GM23338 (cell line): ENCODE results near the gene SLC44A1.

Experiments
- CTCF ChIP-seq, 2 experiments: fragments of 200-600 bp in 1 of 2; sonication (generic) in 1 of 2; conservative IDR thresholded peaks; 2 replicates each; pipeline versions ENCODE4 v1.5.1 to v1.6.1; 2016 to 2017; ENCODE audit warnings: antibody characterized with exemption in 2 of 2, low read depth in 2 of 2, mild to moderate bottlenecking in 2 of 2, moderate library complexity in 1 of 2
- ETS1 ChIP-seq: IDR thresholded peaks from 2 replicates; pipeline ENCODE4 v1.6.1; 2016; ENCODE audit warnings: antibody characterized with exemption
- EZH2 ChIP-seq: fragments of 200-600 bp; sonication (generic); IDR thresholded peaks from one replicate; pipeline ENCODE4 v1.8.0; 2017; ENCODE audit warnings: antibody characterized with exemption, mild to moderate bottlenecking, low read depth; ENCODE audit not compliant: unreplicated experiment
- EZH2phosphoT487 ChIP-seq: fragments of 200-600 bp; sonication (generic); IDR thresholded peaks from one replicate; pipeline ENCODE4 v1.8.1; 2018; ENCODE audit warnings: antibody characterized with exemption; ENCODE audit not compliant: unreplicated experiment
- JUNB ChIP-seq: IDR thresholded peaks from one replicate; pipeline ENCODE4 v1.6.1; 2016; ENCODE audit warnings: antibody characterized with exemption; ENCODE audit not compliant: unreplicated experiment
- POLR2AphosphoS5 ChIP-seq: IDR thresholded peaks from 2 replicates; pipeline ENCODE4 v1.6.1; 2016; ENCODE audit warnings: antibody characterized with exemption, low read depth
- TF ChIP-seq, protein P1 (sequence below): fragments of 250-450 bp; sonication (Bioruptor Pico); IDR thresholded peaks from 2 replicates; pipeline ENCODE4 v1.5.0; 2020; ENCODE audit warnings: mild to moderate bottlenecking, moderate library complexity

DNA sequence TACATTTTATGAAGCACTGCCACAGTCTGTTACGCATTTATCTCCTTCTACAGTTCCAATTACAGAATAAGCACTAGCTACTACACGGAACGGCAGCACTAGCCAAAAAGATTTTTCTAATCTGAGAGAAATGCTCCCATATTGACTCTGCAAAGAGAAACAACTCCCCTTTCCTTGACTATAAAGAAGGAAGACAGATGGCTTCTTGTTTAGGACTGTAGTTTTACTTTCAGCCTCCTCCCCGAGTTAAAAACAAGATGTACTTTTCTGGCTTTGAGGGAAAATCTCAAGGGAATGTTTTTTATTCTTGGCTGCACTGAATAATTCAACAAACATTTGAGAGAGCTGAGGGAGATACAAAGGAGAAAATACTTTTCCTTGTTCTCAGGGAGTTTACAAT lies 1.9 kb upstream of the SLC44A1 start:
- no peak for TF ChIP-seq POLR2AphosphoS5
- no peak for TF ChIP-seq EZH2
- TF ChIP-seq EZH2phosphoT487, result no peak
- no peak for TF ChIP-seq CTCF (conservative IDR thresholded peaks at IDR 0.05; ENCODE audit: low read depth in 2 of 2)
- TF ChIP-seq JUNB, result no peak
- TF ChIP-seq ETS1, result no peak
- TF ChIP-seq, protein P1, sequence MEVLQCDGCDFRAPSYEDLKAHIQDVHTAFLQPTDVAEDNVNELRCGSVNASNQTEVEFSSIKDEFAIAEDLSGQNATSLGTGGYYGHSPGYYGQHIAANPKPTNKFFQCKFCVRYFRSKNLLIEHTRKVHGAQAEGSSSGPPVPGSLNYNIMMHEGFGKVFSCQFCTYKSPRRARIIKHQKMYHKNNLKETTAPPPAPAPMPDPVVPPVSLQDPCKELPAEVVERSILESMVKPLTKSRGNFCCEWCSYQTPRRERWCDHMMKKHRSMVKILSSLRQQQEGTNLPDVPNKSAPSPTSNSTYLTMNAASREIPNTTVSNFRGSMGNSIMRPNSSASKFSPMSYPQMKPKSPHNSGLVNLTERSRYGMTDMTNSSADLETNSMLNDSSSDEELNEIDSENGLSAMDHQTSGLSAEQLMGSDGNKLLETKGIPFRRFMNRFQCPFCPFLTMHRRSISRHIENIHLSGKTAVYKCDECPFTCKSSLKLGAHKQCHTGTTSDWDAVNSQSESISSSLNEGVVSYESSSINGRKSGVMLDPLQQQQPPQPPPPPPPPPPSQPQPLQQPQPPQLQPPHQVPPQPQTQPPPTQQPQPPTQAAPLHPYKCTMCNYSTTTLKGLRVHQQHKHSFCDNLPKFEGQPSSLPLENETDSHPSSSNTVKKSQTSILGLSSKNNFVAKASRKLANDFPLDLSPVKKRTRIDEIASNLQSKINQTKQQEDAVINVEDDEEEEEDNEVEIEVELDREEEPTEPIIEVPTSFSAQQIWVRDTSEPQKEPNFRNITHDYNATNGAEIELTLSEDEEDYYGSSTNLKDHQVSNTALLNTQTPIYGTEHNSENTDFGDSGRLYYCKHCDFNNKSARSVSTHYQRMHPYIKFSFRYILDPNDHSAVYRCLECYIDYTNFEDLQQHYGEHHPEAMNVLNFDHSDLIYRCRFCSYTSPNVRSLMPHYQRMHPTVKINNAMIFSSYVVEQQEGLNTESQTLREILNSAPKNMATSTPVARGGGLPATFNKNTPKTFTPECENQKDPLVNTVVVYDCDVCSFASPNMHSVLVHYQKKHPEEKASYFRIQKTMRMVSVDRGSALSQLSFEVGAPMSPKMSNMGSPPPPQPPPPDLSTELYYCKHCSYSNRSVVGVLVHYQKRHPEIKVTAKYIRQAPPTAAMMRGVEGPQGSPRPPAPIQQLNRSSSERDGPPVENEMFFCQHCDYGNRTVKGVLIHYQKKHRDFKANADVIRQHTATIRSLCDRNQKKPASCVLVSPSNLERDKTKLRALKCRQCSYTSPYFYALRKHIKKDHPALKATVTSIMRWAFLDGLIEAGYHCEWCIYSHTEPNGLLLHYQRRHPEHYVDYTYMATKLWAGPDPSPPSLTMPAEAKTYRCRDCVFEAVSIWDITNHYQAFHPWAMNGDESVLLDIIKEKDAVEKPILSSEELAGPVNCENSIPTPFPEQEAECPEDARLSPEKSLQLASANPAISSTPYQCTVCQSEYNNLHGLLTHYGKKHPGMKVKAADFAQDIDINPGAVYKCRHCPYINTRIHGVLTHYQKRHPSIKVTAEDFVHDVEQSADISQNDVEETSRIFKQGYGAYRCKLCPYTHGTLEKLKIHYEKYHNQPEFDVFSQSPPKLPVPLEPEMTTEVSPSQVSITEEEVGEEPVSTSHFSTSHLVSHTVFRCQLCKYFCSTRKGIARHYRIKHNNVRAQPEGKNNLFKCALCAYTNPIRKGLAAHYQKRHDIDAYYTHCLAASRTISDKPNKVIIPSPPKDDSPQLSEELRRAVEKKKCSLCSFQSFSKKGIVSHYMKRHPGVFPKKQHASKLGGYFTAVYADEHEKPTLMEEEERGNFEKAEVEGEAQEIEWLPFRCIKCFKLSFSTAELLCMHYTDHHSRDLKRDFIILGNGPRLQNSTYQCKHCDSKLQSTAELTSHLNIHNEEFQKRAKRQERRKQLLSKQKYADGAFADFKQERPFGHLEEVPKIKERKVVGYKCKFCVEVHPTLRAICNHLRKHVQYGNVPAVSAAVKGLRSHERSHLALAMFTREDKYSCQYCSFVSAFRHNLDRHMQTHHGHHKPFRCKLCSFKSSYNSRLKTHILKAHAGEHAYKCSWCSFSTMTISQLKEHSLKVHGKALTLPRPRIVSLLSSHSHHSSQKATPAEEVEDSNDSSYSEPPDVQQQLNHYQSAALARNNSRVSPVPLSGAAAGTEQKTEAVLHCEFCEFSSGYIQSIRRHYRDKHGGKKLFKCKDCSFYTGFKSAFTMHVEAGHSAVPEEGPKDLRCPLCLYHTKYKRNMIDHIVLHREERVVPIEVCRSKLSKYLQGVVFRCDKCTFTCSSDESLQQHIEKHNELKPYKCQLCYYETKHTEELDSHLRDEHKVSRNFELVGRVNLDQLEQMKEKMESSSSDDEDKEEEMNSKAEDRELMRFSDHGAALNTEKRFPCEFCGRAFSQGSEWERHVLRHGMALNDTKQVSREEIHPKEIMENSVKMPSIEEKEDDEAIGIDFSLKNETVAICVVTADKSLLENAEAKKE (CRISPR knock-in tag), result no peak
